Measurements from ENCODE around the gene NUP210.

- TF ChIP-seq GATA2 (CRISPR knock-in tag; IDR thresholded peaks at IDR 0.05) (no peak), MAX (IDR thresholded peaks at IDR 0.05; ENCODE audit: low read depth) (no peak), RFX5 (IDR thresholded peaks at IDR 0.05; ENCODE audit: low read length) (no peak), CTCF (IDR thresholded peaks at IDR 0.05) (no peak), RAD21 (IDR thresholded peaks at IDR 0.05; ENCODE audit: low read length) (no peak), YY1 (IDR thresholded peaks at IDR 0.05; ENCODE audit: low read depth) (no peak), EZH2phosphoT487 (IDR thresholded peaks at IDR 0.05; ENCODE audit: borderline replicate concordance, low read depth) (no peak), EP300 (IDR thresholded peaks at IDR 0.05; ENCODE audit: borderline replicate concordance in 1 of 2, low read depth in 1 of 2, low read length in 1 of 2) (no peak), FOXJ3 (CRISPR knock-in tag; IDR thresholded peaks at IDR 0.05) (no peak), CHD2 (IDR thresholded peaks at IDR 0.05; ENCODE audit: low read length, partially characterized antibody) (no peak), FOXM1 (IDR thresholded peaks at IDR 0.05; ENCODE audit: low read depth) (no peak), TAF1 (IDR thresholded peaks at IDR 0.05; ENCODE audit: borderline replicate concordance, low read depth, low read length) (no peak), GABPA (IDR thresholded peaks at IDR 0.05; ENCODE audit: low read depth) (no peak)
Measured at GRCh38 chr3:13272831-13273603, 147.1 kb downstream of the NUP210 start.

Data from SK-N-SH (cell line).